Upper lobe of right lung (tissue), 1 donor: ENCODE data around the gene NFIX. TPM values are rescaled to one million over a fixed set of nuclear protein-coding genes. Genes with fewer than 3 reads are reported as not detected.

Experiments
- ATAC-seq: fragments of 200-7000 bp; cut with Tn5 transposase; one replicate; pipeline ENCODE4 v1.9.1; 2020; ENCODE audit warnings: mild to moderate bottlenecking, moderate library complexity
- DNase-seq: peaks from one replicate; pipeline ENCODE4 v3.0.0-alpha.2; 2020
- H3K27ac ChIP-seq: fragments of 200-600 bp; one replicate; pipeline ENCODE4 v1.8.0; 2022
- H3K27me3 ChIP-seq: fragments of 200-600 bp; one replicate; pipeline ENCODE4 v1.8.0; 2022; ENCODE audit warnings: mild to moderate bottlenecking
- H3K36me3 ChIP-seq: fragments of 200-600 bp; one replicate; pipeline ENCODE4 v1.8.0; 2022
- H3K4me1 ChIP-seq: fragments of 200-600 bp; one replicate; pipeline ENCODE4 v1.8.0; 2022
- H3K4me3 ChIP-seq: fragments of 200-600 bp; one replicate; pipeline ENCODE4 v1.8.0; 2022; ENCODE audit warnings: mild to moderate bottlenecking
- H3K9me3 ChIP-seq: fragments of 200-600 bp; one replicate; pipeline ENCODE4 v1.8.0; 2022
- intact Hi-C: fragments of 100-400 bp; cut with DNase I; formaldehyde crosslinking; loops from one replicate; pipeline ENCODE4 v1.11.0; 2022
- total RNA-seq: library from RNA; stranded (reverse); fragmentation: NEBNext Ultra II Directional; extraction: Animal tissue kit (Norgen Biotek cat#: 25700); gene quantifications from one replicate; pipeline ENCODE4 v1.2.1, GENCODE V29; 2021
- TF ChIP-seq, protein P1 (sequence below): fragments of 200-600 bp; IDR thresholded peaks from one replicate; pipeline ENCODE4 v1.8.0; 2022; ENCODE audit warnings: antibody characterized with exemption
- donor health status: DM: no; HTN: yes; CAD: no; lungs with severe emphysema.

Gene NFIX
- total RNA-seq, 1 donor from 2014 or later: 168 TPM

DNA sequence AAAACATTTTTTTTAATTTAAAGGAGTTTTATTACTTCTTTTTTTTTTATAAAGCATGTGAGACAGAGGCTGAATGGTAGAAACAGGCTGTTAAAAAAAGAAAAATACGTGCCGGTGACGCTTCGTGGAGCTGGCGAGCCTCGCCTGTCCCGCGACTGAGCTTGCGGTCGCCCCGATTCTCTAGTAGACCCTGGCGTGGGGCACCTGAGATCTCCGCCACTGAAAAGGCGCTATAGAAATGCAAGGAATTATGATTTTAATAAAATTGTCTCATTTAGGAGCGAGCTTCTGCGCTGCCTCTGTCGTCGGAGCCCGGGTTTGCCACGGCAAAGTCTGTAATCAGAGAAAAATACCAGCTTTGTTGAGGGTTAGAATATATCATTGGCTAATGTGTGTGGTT lies 18.4 kb downstream of the NFIX start:
- intact Hi-C loops: no loop called here
- no peaks in the 10 kb centered on the region for H3K36me3 ChIP-seq
- TF ChIP-seq, protein P1, sequence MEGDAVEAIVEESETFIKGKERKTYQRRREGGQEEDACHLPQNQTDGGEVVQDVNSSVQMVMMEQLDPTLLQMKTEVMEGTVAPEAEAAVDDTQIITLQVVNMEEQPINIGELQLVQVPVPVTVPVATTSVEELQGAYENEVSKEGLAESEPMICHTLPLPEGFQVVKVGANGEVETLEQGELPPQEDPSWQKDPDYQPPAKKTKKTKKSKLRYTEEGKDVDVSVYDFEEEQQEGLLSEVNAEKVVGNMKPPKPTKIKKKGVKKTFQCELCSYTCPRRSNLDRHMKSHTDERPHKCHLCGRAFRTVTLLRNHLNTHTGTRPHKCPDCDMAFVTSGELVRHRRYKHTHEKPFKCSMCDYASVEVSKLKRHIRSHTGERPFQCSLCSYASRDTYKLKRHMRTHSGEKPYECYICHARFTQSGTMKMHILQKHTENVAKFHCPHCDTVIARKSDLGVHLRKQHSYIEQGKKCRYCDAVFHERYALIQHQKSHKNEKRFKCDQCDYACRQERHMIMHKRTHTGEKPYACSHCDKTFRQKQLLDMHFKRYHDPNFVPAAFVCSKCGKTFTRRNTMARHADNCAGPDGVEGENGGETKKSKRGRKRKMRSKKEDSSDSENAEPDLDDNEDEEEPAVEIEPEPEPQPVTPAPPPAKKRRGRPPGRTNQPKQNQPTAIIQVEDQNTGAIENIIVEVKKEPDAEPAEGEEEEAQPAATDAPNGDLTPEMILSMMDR: no peak
- ATAC-seq (no peak), DNase-seq (no peak)
- H3K4me3 ChIP-seq: peak overlapping the region; percentile 44
- no peaks in the 10 kb centered on the region for H3K9me3 ChIP-seq
- H3K27ac ChIP-seq: peak overlapping the region; percentile 91
- H3K4me1 ChIP-seq: peaks cover 68% of the 10 kb centered on the region
- H3K27me3 ChIP-seq: peaks cover 7% of the 10 kb centered on the region

DNA sequence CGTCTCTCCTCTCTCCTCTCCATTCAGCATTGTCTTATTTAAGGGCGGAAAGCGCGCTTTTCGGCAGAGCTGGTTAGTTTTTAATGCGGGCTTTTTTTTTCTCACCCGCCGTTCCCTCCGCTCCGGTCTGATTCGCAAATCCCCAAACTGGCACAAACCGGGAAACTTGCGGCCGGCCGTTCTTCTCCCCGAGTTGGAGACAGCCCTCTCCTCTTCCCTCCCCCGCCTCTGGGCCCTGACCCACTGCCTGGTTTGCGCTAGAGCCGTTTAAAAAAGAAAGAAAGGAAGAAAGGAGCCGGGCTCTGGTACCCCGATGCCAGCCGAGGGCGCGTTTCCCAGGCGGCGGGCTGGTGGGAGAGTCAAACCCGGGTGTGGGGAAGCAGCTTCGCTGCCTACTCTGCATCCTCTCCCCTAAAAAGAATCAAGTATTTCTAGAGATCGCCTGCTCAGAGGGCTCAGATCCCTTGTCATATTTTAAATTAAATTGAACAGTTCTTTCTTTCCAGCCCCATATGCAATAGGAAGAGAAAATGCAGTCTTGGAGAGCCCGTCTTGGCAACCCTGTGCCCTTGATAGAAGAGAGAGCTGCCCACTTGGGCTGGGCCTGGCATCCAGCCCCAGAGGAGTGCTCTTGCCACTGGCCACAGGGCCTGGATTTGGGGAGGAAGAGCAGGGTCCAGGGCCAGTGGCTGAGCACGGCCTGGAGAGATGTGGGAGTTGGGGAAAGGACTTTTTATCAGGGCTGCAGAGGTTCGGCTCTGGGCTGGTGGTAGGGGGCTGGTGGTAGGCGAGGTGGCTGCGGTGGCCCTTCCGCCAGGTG lies 19.0 kb downstream of the NFIX start:
- Histone ChIP-seq H3K4me3 (peak overlapping the region; percentile 44), H3K27me3 (peaks cover 7% of the 10 kb centered on the region), H3K36me3 (no peaks in the 10 kb centered on the region), H3K4me1 (peaks cover 68% of the 10 kb centered on the region), H3K9me3 (no peaks in the 10 kb centered on the region), H3K27ac (peak overlapping the region; percentile 91)
- DNase-seq (no peak), ATAC-seq (peak; percentile 52)
- intact Hi-C loops: no loop called here
- TF ChIP-seq, protein P1: no peak

DNA sequence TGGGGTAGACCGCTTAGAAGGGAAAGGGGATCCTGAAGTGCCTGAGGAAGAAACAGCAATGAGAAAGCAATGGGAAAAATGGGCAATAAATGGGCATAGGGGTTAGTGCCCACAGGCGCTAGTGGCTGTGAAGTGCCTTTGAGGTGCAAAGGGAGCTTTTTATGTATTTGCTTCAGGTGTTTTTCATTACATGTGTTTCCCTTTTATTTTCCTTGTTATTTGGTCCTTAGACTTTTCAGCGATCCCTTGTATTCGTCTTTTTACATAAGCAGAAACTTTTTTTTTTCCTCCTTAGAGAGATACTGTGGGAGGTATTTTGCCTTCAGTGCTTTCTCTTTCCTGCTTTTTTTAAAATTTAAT lies 19.6 kb downstream of the NFIX start:
- Histone ChIP-seq H3K27me3 (peaks cover 7% of the 10 kb centered on the region), H3K9me3 (no peaks in the 10 kb centered on the region), H3K4me3 (peak overlapping the region; percentile 44), H3K36me3 (no peaks in the 10 kb centered on the region), H3K27ac (peak overlapping the region; percentile 91), H3K4me1 (peaks cover 65% of the 10 kb centered on the region)
- DNase-seq (no peak), ATAC-seq (no peak)
- intact Hi-C loops: no loop called here
- TF ChIP-seq, protein P1: no peak

DNA sequence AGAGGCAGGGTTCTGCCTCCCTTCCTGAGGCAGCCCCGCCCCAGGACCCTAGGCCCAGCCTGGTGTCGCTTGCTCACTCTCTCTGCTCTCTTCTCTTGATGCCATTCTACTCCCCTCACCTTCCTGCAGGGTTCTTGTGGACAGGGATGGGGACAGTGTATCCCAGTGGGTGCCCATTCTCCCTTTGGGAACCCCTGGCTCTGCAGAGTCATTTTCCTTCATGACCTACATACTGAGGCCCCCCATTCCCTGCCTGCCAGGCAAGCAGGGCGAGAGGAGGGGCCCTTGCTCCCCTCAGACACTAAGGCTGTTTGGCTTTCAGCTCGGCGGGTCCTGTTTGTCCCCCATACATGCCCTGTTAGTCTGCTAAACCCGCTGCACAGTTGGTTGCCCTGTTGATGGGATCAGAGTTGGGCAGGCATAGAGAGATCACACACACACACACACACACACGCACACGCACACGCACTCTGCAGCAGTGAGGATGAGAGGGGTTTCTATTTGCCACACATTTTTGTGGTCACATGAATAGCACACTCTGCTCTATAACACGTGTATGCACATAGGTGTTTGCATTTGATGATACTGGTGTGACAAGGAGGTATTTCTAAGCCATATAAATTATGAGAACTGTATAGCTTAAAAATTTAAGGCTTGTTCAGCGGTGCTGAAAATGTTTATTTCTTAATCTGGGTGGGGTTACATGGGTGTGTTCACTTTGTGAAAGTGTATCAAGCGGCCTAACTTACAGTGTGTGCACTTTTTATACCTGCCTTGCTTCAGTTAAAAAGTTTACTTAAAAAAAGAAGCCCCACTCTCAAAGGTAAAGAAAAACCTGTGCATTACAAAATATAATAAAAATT lies 20.3 kb downstream of the NFIX start:
- H3K36me3 ChIP-seq: no peaks in the 10 kb centered on the region
- peaks cover 2% of the 10 kb centered on the region for H3K27me3 ChIP-seq
- TF ChIP-seq, protein P1: no peak
- DNase-seq (no peak), ATAC-seq (peak; percentile 32)
- no peak overlapping the region for H3K4me3 ChIP-seq
- peak overlapping the region; percentile 91 for H3K27ac ChIP-seq
- intact Hi-C loops: no loop called here
- peaks cover 65% of the 10 kb centered on the region for H3K4me1 ChIP-seq
- no peaks in the 10 kb centered on the region for H3K9me3 ChIP-seq

GRCh38 chr19:13016245-13016627 lies 21.0 kb downstream of the NFIX start:
- no peaks in the 10 kb centered on the region for H3K36me3 ChIP-seq
- ATAC-seq (no peak), DNase-seq (no peak)
- H3K9me3 ChIP-seq: no peaks in the 10 kb centered on the region
- peak overlapping the region; percentile 21 for H3K4me3 ChIP-seq
- TF ChIP-seq, protein P1: no peak
- peak overlapping the region; percentile 91 for H3K27ac ChIP-seq
- intact Hi-C loops: no loop called here
- H3K4me1 ChIP-seq: peaks cover 69% of the 10 kb centered on the region
- H3K27me3 ChIP-seq: no peaks in the 10 kb centered on the region
